ENCODE measurements around the gene ATF2. TPM values are rescaled to one million over a fixed set of nuclear protein-coding genes. Genes with fewer than 3 reads are reported as not detected.

Gene ATF2
- total RNA-seq, 2 experiments from 2014 or later = 46.9 to 48.5 TPM

DNA sequence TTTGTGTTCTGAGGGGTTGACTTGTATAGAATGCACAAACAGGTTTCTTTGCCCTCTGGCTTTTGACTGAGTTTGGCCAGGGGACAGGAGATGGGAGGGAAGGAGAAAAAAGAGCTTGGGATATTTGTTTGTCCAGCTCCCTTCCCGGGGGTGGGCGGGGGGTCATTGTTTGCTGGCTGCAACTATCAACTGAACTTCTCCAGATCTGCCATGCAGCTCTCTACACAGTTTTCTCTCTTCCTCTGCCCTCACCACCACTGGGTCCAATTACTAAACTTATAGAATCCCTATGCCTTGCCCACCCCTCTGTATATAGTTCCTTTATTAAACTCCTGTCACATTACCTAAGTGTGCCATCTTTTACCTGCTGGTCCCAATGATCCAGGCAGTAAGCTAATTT is 130.1 kb downstream of the ATF2 start:
- H3K4me3 Mint-ChIP-seq = no peak overlapping the region
- ChIA-PET POLR2A (no interaction called here), CTCF (interaction anchor here (0.8 to 0.9 kb wide), 2 partner anchors 43 to 289 kb away, joined by 4 to 5 read pairs; no protein-coding TSS in a partner anchor)
- peaks cover 6% of the 10 kb centered on the region for H3K4me1 Mint-ChIP-seq (ENCODE audit: low read depth)
- H3K9me3 Mint-ChIP-seq = no peaks in the 10 kb centered on the region
- no peaks in the 10 kb centered on the region for H3K36me3 Mint-ChIP-seq
- intact Hi-C loops (cut with micrococcal nuclease) = loop anchor here (5.0 kb wide), 1 partner anchor 144 kb away; the partner anchor contains the start of gene ATP5MC3
- no peak overlapping the region for H3K27ac Mint-ChIP-seq
- no peaks in the 10 kb centered on the region for H3K27me3 Mint-ChIP-seq
- DNase-seq = no peak

GRCh38 chr2:175036582-175037018 is 131.4 kb downstream of the ATF2 start:
- no peaks in the 10 kb centered on the region for H3K36me3 Mint-ChIP-seq
- intact Hi-C loops (cut with micrococcal nuclease) = loop anchor here (1.0 to 5.0 kb wide), 2 partner anchors 146 to 246 kb away; partner anchors contain the start of gene ATP5MC3
- no peak overlapping the region for H3K4me3 Mint-ChIP-seq
- ChIA-PET CTCF (interaction anchor here (0.8 to 1.8 kb wide), 3 partner anchors 9 to 30 kb away, joined by 3 to 6 read pairs (median 4); no protein-coding TSS in a partner anchor), POLR2A (no interaction called here)
- no peaks in the 10 kb centered on the region for H3K27me3 Mint-ChIP-seq
- H3K4me1 Mint-ChIP-seq (ENCODE audit: low read depth) = peaks cover 6% of the 10 kb centered on the region
- H3K27ac Mint-ChIP-seq = no peak overlapping the region
- no peak for DNase-seq
- no peaks in the 10 kb centered on the region for H3K9me3 Mint-ChIP-seq

- POLR2A ChIA-PET = no interaction called here
- H3K4me3 Mint-ChIP-seq = no peak overlapping the region
- no peak for DNase-seq
- no peaks in the 10 kb centered on the region for H3K36me3 Mint-ChIP-seq
- intact Hi-C loops (cut with micrococcal nuclease) = loop anchor here (1.0 to 5.0 kb wide), 2 partner anchors 146 to 246 kb away; partner anchors contain the start of gene ATP5MC3
- peaks cover 6% of the 10 kb centered on the region for H3K4me1 Mint-ChIP-seq (ENCODE audit: low read depth)
- no peaks in the 10 kb centered on the region for H3K27me3 Mint-ChIP-seq
- H3K27ac Mint-ChIP-seq = no peak overlapping the region
- CTCF ChIA-PET = interaction anchor here (0.7 to 1.8 kb wide), 4 partner anchors 9 to 298 kb away, joined by 3 to 6 read pairs (median 3); no protein-coding TSS in a partner anchor
- no peaks in the 10 kb centered on the region for H3K9me3 Mint-ChIP-seq
Observed at GRCh38 chr2:175035806-175036205, 132.2 kb downstream of the ATF2 start.

GRCh38 chr2:175034716-175035115 is 133.3 kb downstream of the ATF2 start:
- intact Hi-C loops (cut with micrococcal nuclease) = loop anchor here (5.0 kb wide), 1 partner anchor 148 kb away; the partner anchor contains the start of gene ATP5MC3
- Mint-ChIP-seq H3K36me3 (no peaks in the 10 kb centered on the region), H3K27me3 (no peaks in the 10 kb centered on the region), H3K9me3 (no peaks in the 10 kb centered on the region), H3K4me1 (ENCODE audit: low read depth) (peaks cover 6% of the 10 kb centered on the region), H3K4me3 (no peak overlapping the region), H3K27ac (no peak overlapping the region)
- ChIA-PET POLR2A (no interaction called here), CTCF (interaction anchor here (0.6 kb wide), 1 partner anchor 169 kb away, joined by 3 read pairs; no protein-coding TSS in a partner anchor)
- DNase-seq = no peak

GRCh38 chr2:175030380-175031271 is 137.4 kb downstream of the ATF2 start:
- no peaks in the 10 kb centered on the region for H3K9me3 Mint-ChIP-seq
- no peaks in the 10 kb centered on the region for H3K27me3 Mint-ChIP-seq
- ChIA-PET POLR2A (no interaction called here), CTCF (interaction anchor here (0.6 to 2.6 kb wide), 5 partner anchors 15 to 456 kb away, joined by 3 to 6 read pairs (median 3); no protein-coding TSS in a partner anchor)
- no peak overlapping the region for H3K27ac Mint-ChIP-seq
- intact Hi-C loops (cut with micrococcal nuclease) = no loop called here
- DNase-seq = peak; percentile 44
- H3K4me1 Mint-ChIP-seq (ENCODE audit: low read depth) = no peaks in the 10 kb centered on the region
- H3K4me3 Mint-ChIP-seq = no peak overlapping the region
- H3K36me3 Mint-ChIP-seq = no peaks in the 10 kb centered on the region

- ChIA-PET POLR2A (no interaction called here), CTCF (interaction anchor here (1.3 kb wide), 1 partner anchor 279 kb away, joined by 3 read pairs; no protein-coding TSS in a partner anchor)
- Mint-ChIP-seq H3K36me3 (no peaks in the 10 kb centered on the region), H3K4me1 (ENCODE audit: low read depth) (no peaks in the 10 kb centered on the region), H3K4me3 (no peak overlapping the region), H3K9me3 (no peaks in the 10 kb centered on the region), H3K27me3 (no peaks in the 10 kb centered on the region), H3K27ac (no peak overlapping the region)
- no peak for DNase-seq
- intact Hi-C loops (cut with micrococcal nuclease) = no loop called here
Observed at GRCh38 chr2:175027755-175028154, 140.2 kb downstream of the ATF2 start.

DNA sequence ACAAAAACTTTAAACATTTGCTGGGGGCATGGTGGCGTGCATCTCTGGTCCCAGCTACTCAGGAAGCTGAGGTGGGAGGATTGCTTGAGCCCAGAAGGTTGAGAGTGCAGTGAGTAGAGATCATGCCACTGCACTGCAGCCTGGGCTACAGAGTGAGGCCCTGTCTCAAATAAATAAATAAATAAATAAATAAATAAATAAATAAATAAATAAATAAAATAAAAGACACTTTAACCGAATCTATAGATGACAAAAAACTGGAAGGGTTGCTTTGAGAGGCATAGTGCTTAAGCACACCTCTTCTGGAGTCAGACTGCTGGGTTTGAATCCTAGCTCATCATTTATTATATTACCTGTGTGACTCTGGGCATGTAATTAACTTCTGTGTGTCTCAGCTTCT is 141.6 kb downstream of the ATF2 start:
- intact Hi-C loops (cut with micrococcal nuclease) = no loop called here
- POLR2A ChIA-PET = no interaction called here

DNA sequence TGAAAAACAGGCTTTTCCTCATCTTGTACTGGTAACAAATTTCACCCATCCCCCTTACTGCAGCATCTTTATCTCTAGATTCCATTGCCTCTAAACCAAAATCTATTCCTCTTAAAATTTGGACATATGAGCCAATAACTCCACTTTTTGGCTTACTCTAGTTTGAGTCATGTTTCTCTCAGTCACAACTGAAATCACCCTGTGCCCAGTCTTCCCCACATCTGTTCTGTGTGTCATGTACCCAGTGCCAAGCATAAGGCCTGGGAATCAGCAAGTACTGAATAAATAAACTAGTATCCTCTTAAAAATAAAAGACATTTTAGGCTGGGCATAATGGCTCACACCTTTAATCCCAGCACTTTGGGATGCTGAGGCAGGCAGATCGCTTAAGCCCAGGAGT is 142.1 kb downstream of the ATF2 start:
- Mint-ChIP-seq H3K27ac (no peak overlapping the region), H3K4me3 (no peak overlapping the region), H3K4me1 (ENCODE audit: low read depth) (no peaks in the 10 kb centered on the region), H3K9me3 (no peaks in the 10 kb centered on the region), H3K36me3 (no peaks in the 10 kb centered on the region), H3K27me3 (no peaks in the 10 kb centered on the region)
- ChIA-PET CTCF (no interaction called here), POLR2A (no interaction called here)
- intact Hi-C loops (cut with micrococcal nuclease) = no loop called here
- no peak for DNase-seq

More for the DNA sequence above, 141.6 kb downstream of the ATF2 start:
- CTCF ChIA-PET = interaction anchor here (1.3 kb wide), 1 partner anchor 277 kb away, joined by 3 read pairs; no protein-coding TSS in a partner anchor
- no peak for DNase-seq
- no peaks in the 10 kb centered on the region for H3K4me1 Mint-ChIP-seq (ENCODE audit: low read depth)
- H3K27me3 Mint-ChIP-seq = no peaks in the 10 kb centered on the region
- no peaks in the 10 kb centered on the region for H3K36me3 Mint-ChIP-seq
- no peak overlapping the region for H3K27ac Mint-ChIP-seq
- no peaks in the 10 kb centered on the region for H3K9me3 Mint-ChIP-seq
- no peak overlapping the region for H3K4me3 Mint-ChIP-seq

GRCh38 chr2:175025233-175025632 is 142.8 kb downstream of the ATF2 start:
- no peak for DNase-seq
- Mint-ChIP-seq H3K4me3 (no peak overlapping the region), H3K36me3 (no peaks in the 10 kb centered on the region), H3K27me3 (no peaks in the 10 kb centered on the region), H3K27ac (no peak overlapping the region), H3K9me3 (no peaks in the 10 kb centered on the region), H3K4me1 (ENCODE audit: low read depth) (no peaks in the 10 kb centered on the region)
- POLR2A ChIA-PET = no interaction called here
- CTCF ChIA-PET = no interaction called here
- intact Hi-C loops (cut with micrococcal nuclease) = no loop called here

DNA sequence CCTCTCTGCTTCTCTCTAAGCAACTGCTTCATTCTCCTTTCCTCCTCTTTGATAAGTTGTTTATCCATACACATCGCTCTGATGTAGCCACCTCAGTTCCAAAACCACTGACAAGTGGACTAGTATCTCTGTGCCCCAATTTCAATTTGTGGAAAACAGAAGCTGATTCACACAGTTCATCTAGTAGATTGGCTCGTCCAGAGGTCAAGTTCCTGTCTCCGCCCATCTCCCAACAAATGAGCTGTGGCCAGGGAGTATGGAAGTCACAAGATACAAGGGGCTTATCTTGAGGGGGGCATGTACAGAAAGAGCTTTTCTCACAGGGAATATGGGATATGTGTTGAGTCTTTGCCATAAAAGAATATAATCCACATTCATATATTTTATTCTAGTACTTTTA is 145.1 kb downstream of the ATF2 start:
- H3K4me1 Mint-ChIP-seq (ENCODE audit: low read depth) = no peaks in the 10 kb centered on the region
- no peak overlapping the region for H3K27ac Mint-ChIP-seq
- CTCF ChIA-PET = no interaction called here
- H3K27me3 Mint-ChIP-seq = no peaks in the 10 kb centered on the region
- intact Hi-C loops (cut with micrococcal nuclease) = no loop called here
- H3K9me3 Mint-ChIP-seq = no peaks in the 10 kb centered on the region
- H3K4me3 Mint-ChIP-seq = no peak overlapping the region
- no peaks in the 10 kb centered on the region for H3K36me3 Mint-ChIP-seq
- POLR2A ChIA-PET = interaction anchor here (0.6 kb wide), 1 partner anchor 16 kb away, joined by 3 read pairs; no protein-coding TSS in a partner anchor
- DNase-seq = no peak
